Fibroblast of villous mesenchyme (primary cell): ENCODE measurements around the gene SCN3B. TPM values are rescaled to one million over a fixed set of nuclear protein-coding genes. Genes with fewer than 3 reads are reported as not detected.
A peak's percentile ranks its signal among the peaks of the same experiment; 100 is the strongest.

Source experiments
- DNase-seq: peaks from one replicate; pipeline ENCODE4 v3.0.0-alpha.2; 2010; ENCODE audit warnings: low read depth
- H3K4me3 ChIP-seq: 2 replicates; pipeline ENCODE4 v1.5.1; 2011; ENCODE audit warnings: low read depth, mild to moderate bottlenecking, low read length
- total RNA-seq: library from RNA; depleted of rRNA; stranded (reverse); fragments of >200 nt; gene quantifications from 2 replicates; pipeline ENCODE4 v1.2.3, GENCODE V29; 2012
- TF ChIP-seq, protein P1 (sequence below): IDR thresholded peaks from 2 replicates; pipeline ENCODE4 v1.5.1; 2012; ENCODE audit warnings: low read depth, mild to moderate bottlenecking, low read length; ENCODE audit not compliant: insufficient read depth

The SCN3B gene
- total RNA-seq, 1 donor, result 0.43 TPM

DNA sequence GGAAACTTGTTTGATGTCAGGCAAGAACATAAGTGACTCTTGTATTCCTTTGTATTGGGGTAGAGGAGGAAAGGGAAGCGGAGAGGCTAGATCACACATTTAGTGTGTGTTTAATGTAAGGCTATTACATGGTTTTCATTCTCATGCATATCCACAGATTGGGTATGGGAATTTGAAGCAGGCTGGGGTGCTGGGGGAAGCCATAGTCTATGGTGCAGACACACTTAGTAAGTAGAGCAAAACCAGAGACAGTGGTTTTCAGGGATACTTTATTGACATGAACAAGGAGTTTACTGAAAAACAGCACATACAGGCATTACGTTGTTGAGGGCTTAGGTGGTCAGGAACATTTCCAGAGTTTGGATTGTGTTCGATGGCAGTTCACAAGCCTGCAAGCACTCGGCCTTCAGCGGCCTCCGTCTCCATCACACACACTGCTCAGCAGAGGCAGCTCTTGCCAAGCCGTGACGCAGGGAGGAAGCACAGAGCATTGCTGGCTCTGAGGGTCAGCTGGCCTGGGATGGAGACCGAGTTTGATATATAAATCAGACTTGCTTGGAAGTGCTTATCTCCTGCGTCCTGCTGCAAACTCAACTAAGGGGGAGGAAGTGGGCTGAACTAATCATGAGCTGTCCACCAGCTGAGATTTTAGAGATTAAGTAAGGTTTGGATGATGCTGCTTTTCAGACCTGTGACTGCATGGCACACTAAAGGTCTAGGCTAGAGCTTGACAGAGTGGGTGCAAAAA lies 25.3 kb downstream of the SCN3B start:
- TF ChIP-seq, protein P1, sequence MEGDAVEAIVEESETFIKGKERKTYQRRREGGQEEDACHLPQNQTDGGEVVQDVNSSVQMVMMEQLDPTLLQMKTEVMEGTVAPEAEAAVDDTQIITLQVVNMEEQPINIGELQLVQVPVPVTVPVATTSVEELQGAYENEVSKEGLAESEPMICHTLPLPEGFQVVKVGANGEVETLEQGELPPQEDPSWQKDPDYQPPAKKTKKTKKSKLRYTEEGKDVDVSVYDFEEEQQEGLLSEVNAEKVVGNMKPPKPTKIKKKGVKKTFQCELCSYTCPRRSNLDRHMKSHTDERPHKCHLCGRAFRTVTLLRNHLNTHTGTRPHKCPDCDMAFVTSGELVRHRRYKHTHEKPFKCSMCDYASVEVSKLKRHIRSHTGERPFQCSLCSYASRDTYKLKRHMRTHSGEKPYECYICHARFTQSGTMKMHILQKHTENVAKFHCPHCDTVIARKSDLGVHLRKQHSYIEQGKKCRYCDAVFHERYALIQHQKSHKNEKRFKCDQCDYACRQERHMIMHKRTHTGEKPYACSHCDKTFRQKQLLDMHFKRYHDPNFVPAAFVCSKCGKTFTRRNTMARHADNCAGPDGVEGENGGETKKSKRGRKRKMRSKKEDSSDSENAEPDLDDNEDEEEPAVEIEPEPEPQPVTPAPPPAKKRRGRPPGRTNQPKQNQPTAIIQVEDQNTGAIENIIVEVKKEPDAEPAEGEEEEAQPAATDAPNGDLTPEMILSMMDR, result no peak
- DNase-seq, result peak; percentile 43
- no peak overlapping the region for H3K4me3 ChIP-seq

DNA sequence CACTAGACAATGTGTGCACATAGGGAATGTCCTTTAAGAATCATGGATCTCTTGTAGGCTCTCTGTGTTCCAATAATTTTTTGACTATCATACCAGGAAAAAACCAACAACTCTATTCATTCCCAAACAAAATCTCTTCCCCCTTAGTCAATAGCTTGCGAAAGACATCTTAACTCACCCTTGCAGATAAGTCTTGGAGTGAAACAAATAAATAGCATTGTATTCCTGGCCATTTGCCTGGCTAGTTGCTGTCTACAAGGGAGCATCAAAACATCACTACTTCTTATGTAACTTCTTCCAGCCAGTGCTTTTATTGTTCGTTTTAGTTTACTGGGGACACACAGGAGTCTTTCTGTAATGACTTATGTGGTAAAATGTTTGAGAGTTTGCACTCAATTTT lies 29.4 kb downstream of the SCN3B start:
- peak; percentile 65 for DNase-seq
- TF ChIP-seq, protein P1, result no peak
- no peak overlapping the region for H3K4me3 ChIP-seq

DNA sequence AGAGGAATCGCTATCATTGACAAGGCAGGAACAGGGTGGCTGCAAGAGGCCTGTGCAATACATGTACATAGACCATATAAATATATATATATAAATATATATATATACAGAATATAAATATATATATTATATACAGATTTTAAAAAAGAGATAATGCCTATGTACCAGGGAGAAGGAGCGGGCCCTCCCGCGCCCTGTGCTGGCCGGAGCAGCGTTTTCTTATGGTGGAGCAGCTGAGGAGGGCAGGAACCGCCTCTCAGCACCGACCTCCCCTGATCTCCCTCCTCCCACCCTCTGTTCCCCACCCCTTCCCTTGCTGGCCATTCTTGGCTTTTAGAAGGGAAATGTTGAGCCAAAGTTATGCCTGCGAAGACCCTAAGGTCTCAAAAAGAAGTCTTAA lies 31.8 kb downstream of the SCN3B start:
- no peak for DNase-seq
- TF ChIP-seq, protein P1, result no peak
- H3K4me3 ChIP-seq, result no peak overlapping the region

DNA sequence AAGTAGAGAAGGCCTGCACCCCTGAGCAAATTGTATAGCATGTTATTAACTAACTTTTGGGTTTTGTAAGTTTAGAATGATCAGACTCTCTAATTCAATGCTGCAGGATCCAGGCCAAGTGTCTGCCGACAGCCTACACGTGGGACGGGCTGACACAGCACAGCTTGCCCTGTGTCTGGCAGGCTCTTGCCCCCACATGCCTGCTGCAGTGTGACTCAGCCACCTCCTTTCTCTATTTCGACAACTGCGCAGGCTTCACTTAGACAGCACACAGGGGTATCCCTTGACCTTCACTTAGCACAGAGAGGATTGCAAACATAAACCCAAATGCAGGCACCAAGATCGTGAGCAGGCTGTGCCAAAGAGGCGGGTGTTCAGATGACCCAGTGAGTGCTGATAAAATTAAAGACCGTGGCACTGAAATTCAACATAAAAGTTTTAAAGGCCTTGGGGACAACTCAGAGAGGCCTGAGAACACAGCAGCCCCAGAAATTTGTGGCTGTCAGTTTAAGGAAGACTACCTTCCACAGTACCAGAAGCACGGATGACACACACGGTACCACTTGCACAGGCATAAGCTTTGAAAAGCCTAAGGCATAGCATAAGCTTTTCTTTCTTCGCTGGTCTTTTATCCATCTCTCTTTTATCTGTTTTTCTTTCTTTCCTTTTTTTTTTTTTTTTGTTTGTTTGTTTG lies 37.8 kb downstream of the SCN3B start:
- DNase-seq, result peak; percentile 74
- no peak overlapping the region for H3K4me3 ChIP-seq
- TF ChIP-seq, protein P1, result no peak

DNA sequence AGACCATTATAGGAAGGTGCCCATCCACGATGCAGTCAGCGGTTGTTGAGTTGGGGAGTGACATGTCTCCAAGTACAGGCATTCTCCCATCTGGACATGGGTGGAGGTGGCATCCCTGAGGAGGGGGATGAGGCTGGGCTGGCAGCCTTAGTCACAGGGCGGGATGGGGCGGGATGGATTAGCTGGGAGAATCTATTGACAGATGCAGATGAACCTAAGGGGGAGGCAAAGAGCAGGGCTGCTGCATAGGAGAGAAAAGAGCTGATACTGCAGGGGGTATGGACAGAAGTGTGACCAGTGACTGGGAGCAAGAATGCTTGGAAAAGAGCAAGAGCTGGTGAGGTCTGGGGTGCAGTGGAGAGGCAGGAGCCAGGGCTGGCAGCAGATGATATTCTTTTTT lies 42.7 kb downstream of the SCN3B start:
- no peak overlapping the region for H3K4me3 ChIP-seq
- no peak for DNase-seq
- TF ChIP-seq, protein P1, result no peak

DNA sequence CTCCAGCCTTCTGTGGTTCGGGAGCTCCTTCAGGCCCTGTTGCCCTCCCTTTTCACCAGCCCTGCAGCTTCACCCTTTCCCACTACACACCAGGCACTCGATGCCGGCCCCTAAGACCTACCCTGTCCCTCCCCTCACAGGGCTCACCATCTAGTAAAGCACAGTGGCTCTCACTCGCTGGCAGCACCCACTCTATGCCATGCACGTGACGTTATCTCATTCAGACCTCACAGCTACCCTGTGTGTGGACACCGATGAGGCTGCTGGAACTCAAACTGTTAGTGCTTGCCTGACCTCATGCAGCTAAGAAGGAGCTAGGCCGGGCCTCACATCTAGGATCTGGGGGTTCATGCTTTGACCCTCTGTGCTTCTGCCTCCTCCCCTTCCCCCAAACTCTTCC lies 45.5 kb downstream of the SCN3B start:
- H3K4me3 ChIP-seq, result no peak overlapping the region
- no peak for DNase-seq
- TF ChIP-seq, protein P1, result no peak

DNA sequence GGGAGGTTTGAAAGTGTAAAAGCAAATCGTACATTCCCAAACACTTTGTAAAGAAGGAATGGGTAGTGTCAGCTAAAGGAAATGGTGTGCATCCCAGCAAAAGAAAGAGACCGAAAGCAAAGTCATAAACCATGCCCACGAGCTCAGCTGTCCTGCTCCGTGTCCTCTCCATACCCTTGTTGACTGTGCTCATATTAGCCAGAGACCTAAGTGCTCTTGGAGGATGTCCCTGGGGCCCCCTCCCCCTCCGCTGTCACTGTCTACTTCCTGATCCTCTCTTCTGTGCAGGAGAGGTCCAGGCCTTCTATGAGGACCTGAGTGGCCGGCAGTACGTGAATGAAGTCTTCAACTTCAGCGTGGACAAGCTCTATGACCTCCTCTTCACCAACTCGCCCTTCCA lies 46.1 kb downstream of the SCN3B start:
- TF ChIP-seq, protein P1, result no peak
- DNase-seq, result no peak
- no peak overlapping the region for H3K4me3 ChIP-seq
